ENCODE results near the gene CCM2L. TPM values are rescaled to one million over a fixed set of nuclear protein-coding genes. Genes with fewer than 3 reads are reported as not detected.

Gene CCM2L
- total RNA-seq, 1 experiment from 2014 or later, result not detected

Other genes starting within 250 kb of the CCM2L start
- 0.36 and 0.59 TPM in 2 replicates for gene MYLK2, start 191.1 kb upstream of the CCM2L start, total RNA-seq (2014; rRNA removed; shearing (Covaris generic))
- gene FOXS1, start 164.8 kb upstream of the CCM2L start, total RNA-seq (2014; rRNA removed; shearing (Covaris generic)), result 0.24 and 0.39 TPM in 2 replicates
- not detected in 2 replicates for gene DUSP15, start 139.9 kb upstream of the CCM2L start, total RNA-seq (2014; rRNA removed; shearing (Covaris generic))
- not detected in 2 replicates for gene TTLL9, start 139.8 kb upstream of the CCM2L start, total RNA-seq (2014; rRNA removed; shearing (Covaris generic))
- 11.2 and 12.7 TPM in 2 replicates for gene PDRG1, start 58.4 kb upstream of the CCM2L start, total RNA-seq (2014; rRNA removed; shearing (Covaris generic))
- not detected in 2 replicates for gene XKR7, start 42.3 kb upstream of the CCM2L start, total RNA-seq (2014; rRNA removed; shearing (Covaris generic))
- gene HCK, start 41.8 kb downstream of the CCM2L start, total RNA-seq (2014; rRNA removed; shearing (Covaris generic)), result not detected in 2 replicates
- 45.4 and 52.9 TPM in 2 replicates for gene TM9SF4, start 99.3 kb downstream of the CCM2L start, total RNA-seq (2014; rRNA removed; shearing (Covaris generic))
- 5.9 and 6.0 TPM in 2 replicates for gene PLAGL2, start 197.3 kb downstream of the CCM2L start, total RNA-seq (2014; rRNA removed; shearing (Covaris generic))
- 65.2 and 81.3 TPM in 2 replicates for gene POFUT1, start 197.4 kb downstream of the CCM2L start, total RNA-seq (2014; rRNA removed; shearing (Covaris generic))

Data from RPMI7951 (cell line).